ENCODE data around the gene NKX2-1. TPM values are rescaled to one million over a fixed set of nuclear protein-coding genes. Genes with fewer than 3 reads are reported as not detected.

Gene NKX2-1
- total RNA-seq, 1 donor from 2014 or later, result not detected

DNA sequence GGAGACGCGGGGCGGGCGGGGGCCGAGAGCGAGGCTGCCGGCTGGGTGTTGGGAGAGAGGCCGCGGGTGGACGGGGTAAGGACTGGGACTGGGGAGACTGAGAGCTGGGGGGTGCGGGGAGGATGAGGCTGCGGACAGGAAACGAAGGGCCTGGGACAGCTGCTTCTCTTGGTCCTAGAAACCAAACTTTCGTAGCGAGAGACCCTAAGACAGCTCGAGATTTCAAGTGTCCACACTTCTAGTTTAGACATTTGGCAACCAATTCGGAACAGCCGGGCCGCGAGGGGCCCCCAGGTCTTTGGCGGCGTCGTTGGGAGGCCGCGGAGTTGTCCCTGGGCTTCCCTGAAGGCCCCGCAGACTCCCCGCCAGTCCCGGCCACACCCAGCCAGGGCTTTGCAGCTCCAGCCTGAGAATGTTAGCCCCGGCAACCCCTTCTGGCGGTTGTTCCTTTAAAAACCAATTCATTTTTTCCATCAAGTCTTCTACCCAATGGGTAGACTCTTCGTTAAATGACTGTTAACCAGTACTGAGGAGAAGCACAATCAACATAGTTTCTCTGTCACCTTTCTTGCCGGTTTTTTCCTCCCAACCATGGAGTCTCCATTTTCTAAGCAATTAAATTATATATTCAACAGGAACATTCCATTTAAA, 11.5 kb downstream of the NKX2-1 start:
- Mint-ChIP-seq H3K9me3 (ENCODE audit: unreplicated experiment) (no peaks in the 10 kb centered on the region), H3K27me3 (ENCODE audit: unreplicated experiment) (peaks cover 53% of the 10 kb centered on the region), H3K36me3 (ENCODE audit: low read depth, unreplicated experiment) (no peaks in the 10 kb centered on the region), H3K4me3 (ENCODE audit: unreplicated experiment) (no peak overlapping the region), H3K27ac (ENCODE audit: unreplicated experiment) (no peak overlapping the region), H3K4me1 (ENCODE audit: unreplicated experiment) (peaks cover 17% of the 10 kb centered on the region)
- TF ChIP-seq, protein P1, sequence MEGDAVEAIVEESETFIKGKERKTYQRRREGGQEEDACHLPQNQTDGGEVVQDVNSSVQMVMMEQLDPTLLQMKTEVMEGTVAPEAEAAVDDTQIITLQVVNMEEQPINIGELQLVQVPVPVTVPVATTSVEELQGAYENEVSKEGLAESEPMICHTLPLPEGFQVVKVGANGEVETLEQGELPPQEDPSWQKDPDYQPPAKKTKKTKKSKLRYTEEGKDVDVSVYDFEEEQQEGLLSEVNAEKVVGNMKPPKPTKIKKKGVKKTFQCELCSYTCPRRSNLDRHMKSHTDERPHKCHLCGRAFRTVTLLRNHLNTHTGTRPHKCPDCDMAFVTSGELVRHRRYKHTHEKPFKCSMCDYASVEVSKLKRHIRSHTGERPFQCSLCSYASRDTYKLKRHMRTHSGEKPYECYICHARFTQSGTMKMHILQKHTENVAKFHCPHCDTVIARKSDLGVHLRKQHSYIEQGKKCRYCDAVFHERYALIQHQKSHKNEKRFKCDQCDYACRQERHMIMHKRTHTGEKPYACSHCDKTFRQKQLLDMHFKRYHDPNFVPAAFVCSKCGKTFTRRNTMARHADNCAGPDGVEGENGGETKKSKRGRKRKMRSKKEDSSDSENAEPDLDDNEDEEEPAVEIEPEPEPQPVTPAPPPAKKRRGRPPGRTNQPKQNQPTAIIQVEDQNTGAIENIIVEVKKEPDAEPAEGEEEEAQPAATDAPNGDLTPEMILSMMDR (IDR thresholded peaks at IDR 0.05; ENCODE audit: unreplicated experiment), result no peak
- DNase-seq (ENCODE audit: low spot score), result no peak

DNA sequence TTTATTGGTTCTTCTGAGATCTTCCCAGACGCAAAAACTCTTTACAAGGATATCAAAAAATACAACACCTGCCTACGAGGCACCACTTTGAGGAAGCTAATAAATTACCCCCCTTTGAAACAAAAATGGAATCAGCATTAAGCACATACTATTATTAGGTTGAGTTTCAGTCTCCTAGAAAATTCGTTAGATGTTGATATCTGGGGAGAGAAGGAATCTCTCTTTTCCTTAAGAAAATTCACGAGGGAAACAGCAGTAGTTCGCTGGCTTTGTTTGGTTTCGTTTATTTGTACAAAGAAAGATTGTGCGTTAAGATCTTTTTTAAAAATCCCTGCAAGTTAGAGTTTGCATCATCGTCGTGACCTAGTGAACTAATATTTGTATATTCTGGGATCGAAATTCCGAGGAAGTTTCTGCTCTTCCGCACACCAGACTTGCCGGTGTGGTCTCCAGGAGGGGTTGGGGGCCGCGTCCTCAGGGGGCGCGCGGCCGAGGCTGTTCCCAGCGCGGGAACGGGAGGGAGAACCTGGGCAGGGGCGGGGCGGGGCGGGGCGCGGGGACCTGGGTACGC, 12.1 kb downstream of the NKX2-1 start:
- Mint-ChIP-seq H3K27me3 (ENCODE audit: unreplicated experiment) (peaks cover 51% of the 10 kb centered on the region), H3K9me3 (ENCODE audit: unreplicated experiment) (no peaks in the 10 kb centered on the region), H3K27ac (ENCODE audit: unreplicated experiment) (peak overlapping the region; percentile 17), H3K36me3 (ENCODE audit: low read depth, unreplicated experiment) (no peaks in the 10 kb centered on the region), H3K4me1 (ENCODE audit: unreplicated experiment) (peaks cover 18% of the 10 kb centered on the region), H3K4me3 (ENCODE audit: unreplicated experiment) (no peak overlapping the region)
- no peak for DNase-seq (ENCODE audit: low spot score)
- TF ChIP-seq, protein P1 (IDR thresholded peaks at IDR 0.05; ENCODE audit: unreplicated experiment), result no peak

DNA sequence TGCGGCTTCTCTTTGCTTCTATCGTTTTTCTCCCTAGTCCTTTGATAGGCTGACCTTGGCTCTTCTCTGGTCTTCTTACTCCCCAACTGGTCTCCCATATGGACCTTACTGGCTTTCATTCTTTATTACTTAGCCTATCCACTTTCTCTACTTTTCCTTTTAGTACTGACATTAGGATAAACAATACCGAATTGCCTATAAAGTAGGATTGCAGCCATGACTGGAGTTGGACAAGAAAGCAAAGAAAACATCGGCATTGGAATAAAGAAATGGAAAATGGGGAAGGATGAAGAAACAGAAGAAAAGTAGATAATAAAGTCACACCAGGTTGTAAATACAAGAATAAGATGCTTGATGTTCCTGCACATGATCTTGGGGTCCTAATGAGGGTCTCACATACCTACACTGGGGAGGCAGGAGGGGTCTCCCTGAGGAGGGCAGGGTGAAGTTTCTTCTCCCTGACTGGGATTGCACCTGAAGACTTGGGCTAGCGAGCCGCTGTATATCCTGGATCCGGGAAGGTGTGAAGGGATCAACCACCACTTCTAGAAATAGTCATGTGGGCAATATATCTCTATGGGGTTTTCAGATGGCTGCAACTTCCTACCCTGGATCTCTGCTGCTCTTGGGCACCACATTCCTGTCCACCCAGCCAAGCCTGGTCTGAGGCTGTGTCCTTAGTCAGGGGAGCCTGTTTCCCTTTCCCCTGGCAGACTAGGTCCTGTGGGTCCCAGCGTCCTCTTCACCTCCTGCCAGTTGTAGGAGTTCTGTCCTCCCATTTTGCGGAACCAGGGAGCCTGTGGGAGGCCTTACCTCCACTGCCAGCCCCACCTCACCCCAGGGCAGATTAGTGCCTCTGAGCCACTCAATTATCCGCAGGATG, 13.1 kb downstream of the NKX2-1 start:
- H3K27ac Mint-ChIP-seq (ENCODE audit: unreplicated experiment), result no peak overlapping the region
- TF ChIP-seq, protein P1 (IDR thresholded peaks at IDR 0.05; ENCODE audit: unreplicated experiment), result no peak
- peaks cover 18% of the 10 kb centered on the region for H3K4me1 Mint-ChIP-seq (ENCODE audit: unreplicated experiment)
- no peak for DNase-seq (ENCODE audit: low spot score)
- no peaks in the 10 kb centered on the region for H3K36me3 Mint-ChIP-seq (ENCODE audit: low read depth, unreplicated experiment)
- no peaks in the 10 kb centered on the region for H3K9me3 Mint-ChIP-seq (ENCODE audit: unreplicated experiment)
- peaks cover 46% of the 10 kb centered on the region for H3K27me3 Mint-ChIP-seq (ENCODE audit: unreplicated experiment)
- H3K4me3 Mint-ChIP-seq (ENCODE audit: unreplicated experiment), result no peak overlapping the region

DNA sequence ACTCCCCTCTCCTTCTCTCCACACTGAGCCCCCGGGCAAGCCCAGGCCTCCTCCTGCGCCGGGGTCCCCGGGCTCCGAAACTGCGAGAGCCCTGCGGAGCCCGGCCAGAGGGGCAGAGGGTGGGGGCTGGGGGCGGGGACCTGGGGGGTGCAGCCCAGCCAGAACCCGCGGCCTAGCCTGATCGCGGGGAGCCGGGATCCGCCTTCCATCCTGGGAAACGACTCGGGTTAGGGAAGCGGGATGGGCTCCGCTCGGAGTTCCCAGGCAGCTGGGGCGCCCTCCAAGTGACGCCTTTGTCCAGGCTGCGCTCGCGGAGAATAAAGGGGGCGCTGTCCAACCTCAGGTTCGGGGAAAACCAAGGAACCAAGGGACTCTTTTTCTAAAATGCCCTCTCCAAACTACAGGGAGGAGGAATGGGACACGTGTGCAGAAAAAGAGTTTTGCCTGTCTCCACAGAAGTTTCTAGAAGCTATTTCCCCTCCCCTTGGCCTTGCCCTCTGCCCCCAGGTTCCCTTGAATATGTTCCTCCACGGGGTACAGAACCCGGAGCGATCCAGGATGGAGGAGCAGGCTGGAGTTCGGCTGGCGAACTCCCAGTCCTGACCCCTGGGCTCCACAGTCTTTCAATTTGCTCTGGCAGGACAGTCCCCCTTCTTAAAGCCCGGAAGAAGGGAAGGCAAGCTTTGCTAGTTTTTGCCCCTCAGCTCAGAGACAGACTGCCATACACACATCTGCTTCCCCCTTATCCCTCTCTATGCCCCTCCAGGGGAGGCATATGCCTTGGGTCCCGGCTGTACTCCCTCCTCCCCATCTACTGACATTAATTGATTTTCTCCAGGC, 13.9 kb downstream of the NKX2-1 start:
- no peak for DNase-seq (ENCODE audit: low spot score)

More for the DNA sequence above, 13.9 kb downstream of the NKX2-1 start:
- peaks cover 46% of the 10 kb centered on the region for H3K27me3 Mint-ChIP-seq (ENCODE audit: unreplicated experiment)
- H3K36me3 Mint-ChIP-seq (ENCODE audit: low read depth, unreplicated experiment), result no peaks in the 10 kb centered on the region
- TF ChIP-seq, protein P1 (IDR thresholded peaks at IDR 0.05; ENCODE audit: unreplicated experiment), result no peak
- H3K9me3 Mint-ChIP-seq (ENCODE audit: unreplicated experiment), result no peaks in the 10 kb centered on the region
- H3K4me1 Mint-ChIP-seq (ENCODE audit: unreplicated experiment), result peaks cover 18% of the 10 kb centered on the region
- no peak overlapping the region for H3K4me3 Mint-ChIP-seq (ENCODE audit: unreplicated experiment)
- no peak overlapping the region for H3K27ac Mint-ChIP-seq (ENCODE audit: unreplicated experiment)

Measured in endothelial cell (in vitro differentiated cells).